GM13976 (cell line): ENCODE data around the gene CYP8B1.

ENCODE experiments used
- DNase-seq: peaks from one replicate; pipeline ENCODE4 v3.0.0; 2012; ENCODE audit warnings: low spot score
- in situ Hi-C: fragments of 300-500 bp; cut with MboI; formaldehyde crosslinking; loops from one replicate; pipeline ENCODE4 v1.12.0; 2022; ENCODE audit warnings: low sequenced_read_pairs, mixed read lengths, inconsistent platforms; ENCODE audit not compliant: unreplicated experiment
- TF ChIP-seq, protein P1 (sequence below): IDR thresholded peaks from 2 replicates; pipeline ENCODE4 v1.5.1; 2012; ENCODE audit warnings: borderline replicate concordance, mild to moderate bottlenecking; ENCODE audit not compliant: insufficient read depth; ENCODE audit errors: extremely low read depth, missing control alignments, control extremely low read depth

The CYP8B1 gene

DNA sequence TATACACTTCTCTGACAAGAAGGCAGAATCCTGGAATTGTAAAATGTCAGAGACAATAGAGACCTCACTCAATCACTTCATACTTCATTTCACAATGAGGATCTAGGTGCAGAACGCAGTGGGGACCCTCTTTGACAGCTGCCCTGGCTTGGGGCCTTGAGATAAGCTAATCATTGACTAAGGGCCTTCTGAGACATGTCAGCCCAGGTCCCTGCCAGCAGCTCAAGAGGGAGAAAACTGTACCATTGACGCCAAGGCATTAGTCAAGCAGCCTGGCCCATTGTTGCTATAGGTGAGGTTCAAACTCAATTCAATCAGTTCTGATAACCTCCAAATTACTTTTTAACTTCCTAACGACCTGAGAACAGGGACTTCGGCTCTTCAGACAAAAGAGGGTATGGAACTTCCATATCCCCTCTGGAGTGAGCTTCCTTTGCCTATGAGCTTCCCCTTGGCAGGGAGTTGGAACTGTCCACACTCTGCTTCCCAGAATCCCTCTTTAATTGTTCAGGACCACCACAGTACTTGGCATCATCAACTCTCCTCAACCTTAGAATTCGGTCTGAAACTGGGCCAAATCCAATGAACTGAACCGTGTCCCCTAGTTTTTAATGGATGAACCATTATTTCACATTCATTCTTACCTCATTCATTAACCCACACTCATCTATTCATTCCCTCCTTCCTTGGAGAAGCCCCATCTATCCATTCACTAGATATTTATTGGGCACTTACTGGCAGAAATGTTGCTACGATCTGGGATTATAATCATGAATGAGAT lies 1.5 kb upstream of the CYP8B1 start:
- in situ Hi-C loops = no loop called here
- TF ChIP-seq, protein P1, sequence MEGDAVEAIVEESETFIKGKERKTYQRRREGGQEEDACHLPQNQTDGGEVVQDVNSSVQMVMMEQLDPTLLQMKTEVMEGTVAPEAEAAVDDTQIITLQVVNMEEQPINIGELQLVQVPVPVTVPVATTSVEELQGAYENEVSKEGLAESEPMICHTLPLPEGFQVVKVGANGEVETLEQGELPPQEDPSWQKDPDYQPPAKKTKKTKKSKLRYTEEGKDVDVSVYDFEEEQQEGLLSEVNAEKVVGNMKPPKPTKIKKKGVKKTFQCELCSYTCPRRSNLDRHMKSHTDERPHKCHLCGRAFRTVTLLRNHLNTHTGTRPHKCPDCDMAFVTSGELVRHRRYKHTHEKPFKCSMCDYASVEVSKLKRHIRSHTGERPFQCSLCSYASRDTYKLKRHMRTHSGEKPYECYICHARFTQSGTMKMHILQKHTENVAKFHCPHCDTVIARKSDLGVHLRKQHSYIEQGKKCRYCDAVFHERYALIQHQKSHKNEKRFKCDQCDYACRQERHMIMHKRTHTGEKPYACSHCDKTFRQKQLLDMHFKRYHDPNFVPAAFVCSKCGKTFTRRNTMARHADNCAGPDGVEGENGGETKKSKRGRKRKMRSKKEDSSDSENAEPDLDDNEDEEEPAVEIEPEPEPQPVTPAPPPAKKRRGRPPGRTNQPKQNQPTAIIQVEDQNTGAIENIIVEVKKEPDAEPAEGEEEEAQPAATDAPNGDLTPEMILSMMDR = no peak
- no peak for DNase-seq

DNA sequence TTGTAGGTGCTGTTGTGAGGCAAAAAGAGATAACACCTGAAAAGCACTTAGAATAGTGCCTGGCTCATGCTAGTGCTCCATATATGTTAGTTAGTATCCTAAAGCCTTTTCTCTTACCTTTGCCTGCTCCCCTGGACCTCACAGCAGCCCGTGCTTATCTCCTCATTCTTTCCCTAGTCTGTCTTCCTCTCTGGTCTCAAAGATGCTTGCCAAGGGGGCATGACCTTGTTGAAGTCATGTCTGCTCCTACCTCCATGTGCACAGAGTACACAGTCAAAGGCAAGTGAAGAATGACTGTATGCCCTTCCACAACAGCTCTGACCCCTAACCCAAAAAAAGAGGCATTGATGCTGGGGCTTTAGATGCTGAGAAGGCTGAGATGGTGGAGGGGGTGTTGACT lies 722 bp upstream of the CYP8B1 start:
- in situ Hi-C loops = no loop called here
- DNase-seq = no peak
- TF ChIP-seq, protein P1 = no peak

DNA sequence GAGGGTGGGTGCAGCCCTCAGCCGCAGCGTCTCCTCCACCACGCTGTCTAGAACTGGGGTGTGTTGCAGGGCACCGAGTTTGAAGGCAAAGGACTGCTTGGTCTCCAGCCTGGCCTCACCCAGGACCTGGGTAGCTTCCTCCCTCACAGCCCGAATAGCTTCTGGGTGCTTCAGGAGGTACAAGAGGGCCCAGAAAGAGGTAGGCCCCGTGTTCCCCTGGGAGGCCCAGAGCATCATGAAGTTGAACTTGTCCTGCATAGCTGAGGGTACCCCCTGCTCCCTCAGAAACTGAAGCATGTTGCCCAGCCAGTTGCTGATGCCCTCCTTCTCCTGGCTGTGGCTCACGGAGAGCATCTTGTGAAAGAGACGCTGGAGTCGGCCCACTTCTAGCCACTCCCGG lies 930 bp downstream of the CYP8B1 start:
- in situ Hi-C loops = no loop called here
- no peak for DNase-seq
- TF ChIP-seq, protein P1 = no peak

DNA sequence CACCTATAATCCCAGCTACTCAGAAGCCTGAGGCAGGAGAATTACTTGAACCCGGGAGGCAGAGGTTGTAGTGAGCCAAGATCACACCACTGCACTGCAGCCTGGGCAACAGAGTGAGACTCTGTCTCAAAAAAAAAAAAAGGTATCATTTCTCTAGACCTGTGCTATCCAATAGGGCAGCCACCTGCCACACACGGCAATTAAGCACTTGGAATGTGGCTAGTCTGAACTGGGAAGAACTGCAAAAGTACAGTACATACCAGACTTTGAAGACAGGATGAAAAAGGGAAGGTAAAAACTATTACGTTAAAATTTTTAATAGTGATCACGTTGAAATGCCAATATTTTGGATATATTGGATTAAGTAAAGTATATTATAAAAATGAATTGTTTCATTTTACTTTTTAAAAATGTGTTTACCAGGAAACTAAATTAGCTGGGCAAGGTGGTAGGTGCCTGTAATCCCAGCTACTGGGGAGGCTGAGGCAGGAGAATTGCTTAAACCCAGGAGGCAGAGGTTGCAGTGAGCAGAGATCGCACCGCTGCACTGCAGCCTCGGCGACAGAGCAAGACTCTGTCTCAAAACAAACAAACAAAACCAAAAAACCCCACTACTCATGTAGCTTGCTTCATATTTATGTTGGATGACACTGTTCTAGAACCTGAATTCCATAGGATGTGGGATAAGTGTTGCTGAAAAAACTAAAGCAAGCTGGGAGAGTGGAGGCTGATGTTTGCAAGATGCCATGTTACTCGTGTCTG lies 2.3 kb downstream of the CYP8B1 start:
- no peak for DNase-seq
- TF ChIP-seq, protein P1 = no peak
- in situ Hi-C loops = no loop called here

DNA sequence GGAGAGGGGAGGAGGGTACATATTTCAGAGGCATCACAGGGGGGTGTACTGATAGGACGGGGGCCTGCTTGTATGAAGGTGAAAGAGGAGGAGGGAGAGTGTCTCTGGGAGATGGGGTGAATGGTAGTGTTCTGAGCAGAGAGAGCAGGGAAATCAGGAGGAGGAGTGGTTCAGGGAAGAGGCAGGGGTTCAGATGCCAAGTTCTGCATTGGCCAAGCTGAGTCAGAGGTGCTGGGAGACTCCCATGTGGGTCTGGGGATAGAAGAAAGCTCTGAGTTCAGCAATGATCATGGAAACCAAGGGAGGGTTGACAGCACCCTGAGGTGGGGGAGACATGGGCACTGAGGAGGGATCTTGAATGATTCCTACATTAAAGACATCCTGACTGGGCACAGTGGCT lies 3.0 kb downstream of the CYP8B1 start:
- no peak for DNase-seq
- TF ChIP-seq, protein P1 = no peak
- in situ Hi-C loops = no loop called here

DNA sequence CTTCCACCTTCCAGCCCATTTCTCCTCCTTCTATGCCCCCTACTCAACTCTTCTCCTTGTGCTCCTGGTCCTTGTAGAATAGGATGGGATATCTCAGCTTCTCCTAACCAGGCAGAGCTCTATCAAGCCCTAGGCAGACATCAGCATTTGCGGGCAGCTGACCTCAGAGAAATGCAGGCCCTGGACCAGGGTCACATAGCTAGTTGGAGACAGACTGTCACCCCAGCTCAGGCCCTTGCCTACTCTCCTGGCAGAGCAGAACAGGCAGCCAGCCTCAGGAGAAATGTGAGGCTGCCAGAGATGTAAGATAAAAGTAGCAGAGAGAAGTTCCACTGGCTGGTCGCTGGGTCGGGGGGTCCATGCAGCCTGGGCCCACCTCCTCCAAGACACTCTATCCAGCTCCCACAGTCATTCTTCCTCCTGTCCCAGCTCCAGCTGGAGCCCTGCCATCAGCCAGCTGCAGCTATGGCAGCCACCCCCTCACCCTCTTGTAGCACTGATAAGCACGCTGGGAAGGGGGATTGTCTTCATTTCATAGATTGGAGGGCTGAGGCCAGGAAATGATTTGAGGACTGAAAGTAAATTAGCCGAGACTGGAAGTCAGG lies 4.0 kb downstream of the CYP8B1 start:
- in situ Hi-C loops = no loop called here
- TF ChIP-seq, protein P1 = no peak
- DNase-seq = no peak
